CD4-positive, alpha-beta memory T cell (primary cell): Measurements from ENCODE around the gene STEAP2. TPM values are rescaled to one million over a fixed set of nuclear protein-coding genes. Genes with fewer than 3 reads are reported as not detected.

ENCODE experiments used
- CTCF ChIA-PET: fragments of 350-600 bp; sonication (Branson Sonifier 250); formaldehyde crosslinking; loops from one replicate; lab custom pipeline; 2021; ENCODE audit warnings: inconsistent platforms; ENCODE audit not compliant: partially characterized antibody; lab: Charles Lee
- POLR2A ChIA-PET: fragments of 350-600 bp; sonication (Branson Sonifier 250); formaldehyde crosslinking; loops from one replicate; lab custom pipeline; 2021; ENCODE audit not compliant: partially characterized antibody; lab: Charles Lee
- DNase-seq, 5 donors: peaks; one replicate each; pipeline versions ENCODE4 v3.0.0 to v3.0.0-alpha.2; 2020 to 2022; ENCODE audit warnings: mixed read lengths in 1 of 5
- H3K27ac ChIP-seq: one replicate; pipeline ENCODE4 v1.7.0; 2013; ENCODE audit warnings: low read depth, low read length
- H3K27me3 ChIP-seq: 2 replicates; pipeline ENCODE4 v1.7.0; 2013; ENCODE audit warnings: mild to moderate bottlenecking, low read length, moderate library complexity; ENCODE audit not compliant: insufficient read depth
- H3K36me3 ChIP-seq: 2 replicates; pipeline ENCODE4 v1.7.0; 2013; ENCODE audit warnings: mild to moderate bottlenecking, low read length, moderate library complexity; ENCODE audit not compliant: insufficient read depth
- H3K4me1 ChIP-seq: 2 replicates; pipeline ENCODE4 v1.7.0; 2013; ENCODE audit warnings: mild to moderate bottlenecking, low read length, moderate library complexity; ENCODE audit not compliant: insufficient read depth
- H3K4me3 ChIP-seq, 2 donors: one replicate each; pipeline ENCODE4 v1.7.0; 2013; ENCODE audit warnings: low read length in 2 of 2, mild to moderate bottlenecking in 1 of 2
- H3K9me3 ChIP-seq, 2 donors: one replicate each; pipeline ENCODE4 v1.7.0; 2013; ENCODE audit warnings: low read length in 2 of 2, control low read depth in 1 of 2; ENCODE audit not compliant: control insufficient read depth in 1 of 2
- H3K27ac Mint-ChIP-seq, 7 donors: one replicate each; pipeline ENCODE4 v1.8.0; 2020 to 2021; ENCODE audit warnings: mixed read lengths in 7 of 7, mild to moderate bottlenecking in 6 of 7, inconsistent platforms in 3 of 7, moderate library complexity in 3 of 7
- H3K27me3 Mint-ChIP-seq, 2 donors: one replicate each; pipeline ENCODE4 v1.8.0; 2020 to 2021; ENCODE audit warnings: mixed read lengths in 2 of 2
- H3K36me3 Mint-ChIP-seq, 2 donors: one replicate each; pipeline ENCODE4 v1.8.0; 2020 to 2021; ENCODE audit warnings: mixed read lengths in 2 of 2, inconsistent platforms in 1 of 2, mild to moderate bottlenecking in 1 of 2
- H3K4me1 Mint-ChIP-seq, 4 donors: one replicate each; pipeline ENCODE4 v1.8.0; 2020 to 2021; ENCODE audit warnings: mixed read lengths in 4 of 4, mild to moderate bottlenecking in 1 of 4
- H3K4me3 Mint-ChIP-seq, 8 donors: one replicate each; pipeline ENCODE4 v1.8.0; 2020 to 2021; ENCODE audit warnings: mixed read lengths in 8 of 8, mild to moderate bottlenecking in 7 of 8, moderate library complexity in 6 of 8, inconsistent platforms in 3 of 8
- H3K9me3 Mint-ChIP-seq, 8 donors: one replicate each; pipeline ENCODE4 v1.8.0; 2020 to 2021; ENCODE audit warnings: mixed read lengths in 8 of 8, mild to moderate bottlenecking in 5 of 8, inconsistent platforms in 3 of 8, moderate library complexity in 1 of 8
- intact Hi-C: fragments of 100-400 bp; cut with micrococcal nuclease; formaldehyde crosslinking; loops from one replicate; pipeline ENCODE4 v1.15.1; 2023
- polyA plus RNA-seq, 2 donors: library from polyadenylated mRNA; unstranded; fragments of 300-500 nt; fragmentation: Illumina TruSeq; gene quantifications; one replicate each; pipeline ENCODE4 v1.2.3, GENCODE V29; 2021
- total RNA-seq, 2 experiments: library from RNA; stranded (reverse); gene quantifications; one replicate each; pipeline ENCODE4 v1.2.3, GENCODE V29; 2021

The STEAP2 gene
- total and polyA plus RNA-seq, 4 experiments from 2014 or later, result 0.06 TPM; not detected in 3

DNA sequence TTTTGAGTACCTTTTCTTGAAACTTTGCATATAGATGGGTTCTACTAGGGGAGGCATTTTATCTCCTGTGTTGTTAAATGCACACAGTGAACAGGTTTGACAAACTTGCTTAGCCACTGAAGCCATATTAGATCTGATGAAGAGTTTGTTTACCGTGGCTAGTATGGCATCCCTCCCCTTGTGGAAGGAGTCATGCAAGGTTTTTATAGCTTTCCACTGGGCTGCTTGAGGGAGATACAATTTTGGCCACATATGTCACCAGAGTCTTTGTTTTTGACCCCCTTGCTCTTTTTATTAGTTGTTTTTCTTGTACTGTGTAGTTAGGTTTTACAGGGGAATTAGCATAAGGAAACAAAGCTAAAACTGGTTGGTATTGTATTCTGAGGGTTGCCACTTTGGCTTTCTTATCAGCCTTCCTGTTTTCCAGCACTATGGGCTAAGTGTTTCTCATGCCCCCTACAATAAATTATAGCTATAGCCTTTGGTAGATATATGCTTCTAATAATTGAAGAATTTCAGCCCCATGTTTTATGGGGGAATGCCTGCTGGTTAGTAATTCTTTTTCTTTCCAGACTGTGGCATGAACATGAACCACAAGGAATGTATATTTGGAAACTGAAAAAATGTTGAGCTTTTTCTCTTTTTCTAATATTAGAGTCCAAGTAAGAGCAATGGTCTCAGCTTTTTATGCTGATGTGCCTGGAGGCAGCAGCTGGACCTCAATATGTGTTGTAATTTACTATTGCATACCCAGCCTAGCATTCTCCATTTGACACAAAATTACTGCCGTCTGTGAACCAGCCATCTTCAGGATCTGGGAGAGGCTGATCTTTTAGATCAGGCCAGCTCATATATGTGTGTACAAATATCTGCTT lies 18.4 kb upstream of the STEAP2 start:
- H3K27ac Mint-ChIP-seq, result no peak overlapping the region
- H3K4me3 Mint-ChIP-seq, result no peak overlapping the region

DNA sequence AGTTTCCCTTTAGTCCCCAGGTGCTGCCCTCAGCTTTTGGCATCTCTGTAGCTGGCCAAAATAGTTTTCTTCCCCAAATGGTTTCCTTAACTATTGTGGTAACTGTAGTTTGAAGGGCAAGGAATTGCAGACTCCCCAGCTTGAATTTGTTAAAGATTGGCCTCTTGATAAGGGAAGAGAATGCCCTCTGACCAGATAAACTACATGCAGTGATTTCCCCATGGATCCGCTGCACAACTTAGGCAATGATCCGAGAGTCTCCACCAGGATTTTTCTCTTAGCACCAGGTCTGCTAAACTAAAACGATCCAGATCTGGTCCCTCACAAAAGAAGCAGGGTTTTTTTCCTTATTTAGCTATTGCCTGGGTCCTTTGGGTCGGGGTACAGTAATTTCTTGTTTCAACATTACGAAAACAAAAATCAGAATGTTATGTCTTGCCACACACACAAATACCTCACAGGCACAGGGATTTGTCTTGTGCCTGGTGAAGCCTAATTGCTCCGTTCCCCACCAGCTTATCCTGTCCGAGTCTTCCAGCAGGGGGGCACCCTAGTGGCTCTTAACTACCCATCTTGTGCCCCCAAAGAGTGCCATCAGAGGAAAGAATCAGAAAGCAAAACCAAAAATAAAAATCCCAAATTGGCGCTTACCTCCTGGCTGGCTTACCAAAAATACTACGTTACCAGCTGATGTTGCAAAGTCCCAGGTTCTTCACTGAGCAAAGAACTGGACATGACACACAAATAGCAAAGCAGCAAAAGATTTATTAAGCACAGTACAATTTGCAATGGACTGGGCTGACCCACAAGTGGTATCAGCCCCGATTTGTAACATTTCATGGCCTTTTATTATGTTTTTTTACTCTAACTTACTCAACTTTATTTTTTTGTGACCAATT lies 16.4 kb upstream of the STEAP2 start:
- Mint-ChIP-seq H3K27me3 (peaks cover 0 to 1% of the 10 kb centered on the region in 2 donors), H3K9me3 (peaks cover 0 to 36% (median 16%) of the 10 kb centered on the region in 8 donors), H3K27ac (no peak overlapping the region), H3K36me3 (no peaks in the 10 kb centered on the region), H3K4me3 (no peak overlapping the region), H3K4me1 (no peaks in the 10 kb centered on the region)
- ChIA-PET CTCF (no interaction called here), POLR2A (no interaction called here)
- no peaks in the 10 kb centered on the region for H3K36me3 ChIP-seq
- H3K4me3 ChIP-seq, result no peak overlapping the region
- H3K9me3 ChIP-seq, result no peaks in the 10 kb centered on the region
- intact Hi-C loops, result no loop called here
- H3K4me1 ChIP-seq, result no peaks in the 10 kb centered on the region
- no peaks in the 10 kb centered on the region for H3K27me3 ChIP-seq
- no peak for DNase-seq
- H3K27ac ChIP-seq, result no peak overlapping the region

More for the DNA sequence above, 18.4 kb upstream of the STEAP2 start:
- peaks cover 3 to 40% (median 16%) of the 10 kb centered on the region in 8 donors for H3K9me3 Mint-ChIP-seq
- no peaks in the 10 kb centered on the region for H3K4me1 Mint-ChIP-seq
- Histone ChIP-seq H3K27ac (no peak overlapping the region), H3K36me3 (no peaks in the 10 kb centered on the region), H3K9me3 (no peaks in the 10 kb centered on the region), H3K4me3 (no peak overlapping the region), H3K27me3 (no peaks in the 10 kb centered on the region), H3K4me1 (no peaks in the 10 kb centered on the region)
- CTCF ChIA-PET, result no interaction called here
- H3K36me3 Mint-ChIP-seq, result no peaks in the 10 kb centered on the region
- intact Hi-C loops, result no loop called here
- POLR2A ChIA-PET, result no interaction called here
- DNase-seq, result no peak
- H3K27me3 Mint-ChIP-seq, result peaks cover 0 to 1% of the 10 kb centered on the region in 2 donors

DNA sequence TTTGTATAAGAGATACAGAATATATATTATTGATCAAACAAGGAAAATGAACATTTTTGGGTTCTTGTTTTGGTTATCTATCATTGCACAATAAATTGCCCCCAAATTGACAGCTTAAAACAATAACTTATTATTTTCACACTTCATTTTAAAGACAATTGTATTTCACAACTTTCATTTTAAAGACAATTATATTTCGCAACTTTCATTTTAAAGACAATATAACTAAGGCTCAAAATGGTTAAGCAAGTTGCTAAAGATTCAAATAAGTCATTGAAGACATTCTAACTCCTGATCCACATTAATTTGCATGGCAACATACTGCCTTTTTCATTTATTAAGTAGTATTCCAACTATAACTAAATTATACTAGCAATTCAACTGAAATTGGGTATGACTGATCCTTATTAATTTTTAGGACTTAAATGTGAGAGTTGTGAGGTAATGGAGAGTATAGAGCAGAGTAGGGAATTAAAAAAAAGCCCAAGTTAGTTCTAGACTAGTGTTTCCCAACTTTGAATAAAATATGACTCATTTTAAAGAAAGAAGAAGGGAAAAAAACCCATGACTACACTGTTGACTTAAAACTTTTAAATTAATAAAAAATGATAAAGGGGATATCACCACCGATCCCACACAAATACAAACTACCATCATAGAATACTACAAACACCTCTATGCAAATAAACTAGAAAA lies 9.9 kb upstream of the STEAP2 start:
- no peak overlapping the region for H3K27ac ChIP-seq
- Mint-ChIP-seq H3K27ac (no peak overlapping the region), H3K9me3 (peaks cover 0 to 3% (median 0%) of the 10 kb centered on the region in 8 donors), H3K4me1 (no peaks in the 10 kb centered on the region), H3K27me3 (no peaks in the 10 kb centered on the region), H3K4me3 (no peak overlapping the region), H3K36me3 (no peaks in the 10 kb centered on the region)
- no peak for DNase-seq
- no peaks in the 10 kb centered on the region for H3K27me3 ChIP-seq
- ChIA-PET POLR2A (no interaction called here), CTCF (no interaction called here)
- no peaks in the 10 kb centered on the region for H3K9me3 ChIP-seq
- H3K4me3 ChIP-seq, result no peak overlapping the region
- H3K36me3 ChIP-seq, result no peaks in the 10 kb centered on the region
- intact Hi-C loops, result no loop called here
- no peaks in the 10 kb centered on the region for H3K4me1 ChIP-seq

DNA sequence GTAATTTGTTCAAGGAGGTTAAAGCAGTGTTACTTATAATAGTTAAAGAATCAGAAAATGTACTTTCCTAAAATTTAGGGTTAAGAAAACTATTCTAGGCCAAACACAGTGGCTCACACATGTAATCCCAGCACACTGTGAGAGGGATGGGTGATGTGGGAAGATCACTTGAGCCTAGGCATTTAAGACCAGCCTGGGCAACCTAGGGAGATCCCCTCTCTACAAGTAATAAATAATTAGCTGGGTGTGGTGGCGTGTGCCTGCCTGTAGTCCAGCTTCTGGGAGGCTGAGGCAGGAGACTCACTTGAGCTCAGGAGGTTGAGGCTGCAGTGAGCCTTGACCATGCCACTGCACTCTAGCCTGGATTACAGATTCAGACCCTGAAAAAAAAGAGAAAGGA lies 3.6 kb upstream of the STEAP2 start:
- Mint-ChIP-seq H3K4me3 (no peak overlapping the region), H3K27me3 (peaks cover 11 to 16% of the 10 kb centered on the region in 2 donors), H3K9me3 (peaks cover 0 to 3% (median 0%) of the 10 kb centered on the region in 8 donors), H3K36me3 (no peaks in the 10 kb centered on the region), H3K27ac (no peak overlapping the region), H3K4me1 (peaks cover 2 to 6% (median 5%) of the 10 kb centered on the region in 4 donors)
- Histone ChIP-seq H3K27me3 (no peaks in the 10 kb centered on the region), H3K4me1 (no peaks in the 10 kb centered on the region), H3K4me3 (no peak overlapping the region), H3K9me3 (no peaks in the 10 kb centered on the region), H3K36me3 (no peaks in the 10 kb centered on the region), H3K27ac (no peak overlapping the region)
- ChIA-PET CTCF (no interaction called here), POLR2A (no interaction called here)
- DNase-seq, result no peak
- intact Hi-C loops, result no loop called here

DNA sequence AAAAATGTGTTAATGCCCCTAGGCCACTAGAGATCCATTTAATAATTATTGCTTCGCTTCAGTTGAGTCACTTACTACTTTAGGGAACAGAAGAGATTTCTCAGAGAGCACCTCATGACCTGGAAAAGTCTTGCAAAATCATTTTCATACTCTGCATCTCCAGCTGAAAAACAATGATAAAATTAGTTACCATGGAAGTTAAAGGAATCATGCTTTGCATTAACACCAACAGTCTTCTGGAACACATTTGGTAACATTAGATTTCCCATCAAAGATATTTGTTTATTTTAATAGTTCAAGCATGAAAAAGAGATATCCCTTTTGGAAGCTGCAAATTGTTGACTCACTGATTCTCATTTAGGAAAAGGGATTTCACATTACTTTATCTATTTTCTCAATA lies 1.8 kb upstream of the STEAP2 start:
- intact Hi-C loops, result no loop called here
- CTCF ChIA-PET, result no interaction called here
- no peaks in the 10 kb centered on the region for H3K27me3 ChIP-seq
- no peak overlapping the region for H3K27ac ChIP-seq
- POLR2A ChIA-PET, result no interaction called here
- no peaks in the 10 kb centered on the region for H3K36me3 ChIP-seq
- H3K4me3 ChIP-seq, result no peak overlapping the region
- Mint-ChIP-seq H3K4me1 (peaks cover 2 to 6% (median 5%) of the 10 kb centered on the region in 4 donors), H3K27ac (no peak overlapping the region), H3K4me3 (no peak overlapping the region), H3K36me3 (no peaks in the 10 kb centered on the region), H3K27me3 (peaks cover 11 to 16% of the 10 kb centered on the region in 2 donors), H3K9me3 (peaks cover 0 to 3% (median 0%) of the 10 kb centered on the region in 8 donors)
- DNase-seq, result no peak
- no peaks in the 10 kb centered on the region for H3K9me3 ChIP-seq
- H3K4me1 ChIP-seq, result no peaks in the 10 kb centered on the region

DNA sequence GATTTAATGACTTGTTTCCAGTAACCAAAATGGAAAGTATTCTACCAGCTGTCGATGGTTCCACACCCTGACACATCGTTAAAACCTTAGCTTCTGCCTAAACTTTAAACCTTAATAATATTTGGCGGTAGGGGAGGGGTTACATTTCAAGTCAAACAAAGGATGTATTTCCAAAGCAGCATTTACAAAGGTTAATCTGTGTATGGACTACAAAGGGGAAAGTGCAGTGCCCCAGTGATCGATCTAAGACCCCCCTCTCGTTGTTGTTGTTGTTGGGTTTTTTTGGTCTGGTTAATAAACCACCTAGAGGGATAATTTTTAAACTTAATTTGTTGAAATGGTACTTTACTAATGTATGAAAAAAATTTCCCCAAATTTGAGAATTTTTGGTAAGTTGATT lies 1.1 kb upstream of the STEAP2 start:
- Histone ChIP-seq H3K36me3 (no peaks in the 10 kb centered on the region), H3K27me3 (no peaks in the 10 kb centered on the region), H3K9me3 (no peaks in the 10 kb centered on the region), H3K27ac (no peak overlapping the region), H3K4me3 (no peak overlapping the region), H3K4me1 (no peaks in the 10 kb centered on the region)
- ChIA-PET POLR2A (no interaction called here), CTCF (no interaction called here)
- Mint-ChIP-seq H3K27ac (no peak overlapping the region), H3K4me1 (peaks cover 2 to 6% (median 5%) of the 10 kb centered on the region in 4 donors), H3K9me3 (peaks cover 0 to 2% (median 0%) of the 10 kb centered on the region in 8 donors), H3K27me3 (peaks cover 11 to 16% of the 10 kb centered on the region in 2 donors), H3K4me3 (peak overlapping the region in 2 of 8 donors; percentile 8 to 36), H3K36me3 (no peaks in the 10 kb centered on the region)
- intact Hi-C loops, result no loop called here
- no peak for DNase-seq
